Nephron progenitor cell (in vitro differentiated cells): ENCODE measurements around the gene TCF7L2.

Source experiments
- DNase-seq: peaks from one replicate; pipeline ENCODE4 v3.0.0; 2021
- H3K27ac Mint-ChIP-seq: 2 replicates; pipeline ENCODE4 v1.8.0; 2021; ENCODE audit warnings: mild to moderate bottlenecking, moderate library complexity, mixed read lengths
- H3K27me3 Mint-ChIP-seq: 2 replicates; pipeline ENCODE4 v1.8.0; 2021; ENCODE audit warnings: mild to moderate bottlenecking, low read depth, mixed read lengths; ENCODE audit not compliant: poor library complexity
- H3K36me3 Mint-ChIP-seq: 2 replicates; pipeline ENCODE4 v1.8.0; 2021; ENCODE audit warnings: low read depth, mixed read lengths
- H3K4me1 Mint-ChIP-seq: 2 replicates; pipeline ENCODE4 v1.8.0; 2021; ENCODE audit warnings: mixed read lengths
- H3K4me3 Mint-ChIP-seq: 2 replicates; pipeline ENCODE4 v1.8.0; 2021; ENCODE audit warnings: mild to moderate bottlenecking, moderate library complexity, mixed read lengths
- H3K9me3 Mint-ChIP-seq: 2 replicates; pipeline ENCODE4 v1.8.0; 2021; ENCODE audit warnings: mild to moderate bottlenecking, moderate library complexity, mixed read lengths
- CTCF ChIP-seq: fragments of 200-600 bp; sonication (generic); IDR thresholded peaks from 2 replicates; pipeline ENCODE4 v1.5.0; 2021; ENCODE audit warnings: antibody characterized with exemption

TCF7L2 gene

GRCh38 chr10:113003052-113003451 lies 53.0 kb downstream of the TCF7L2 start:
- Mint-ChIP-seq H3K27ac (no peak overlapping the region), H3K4me1 (peaks cover 85% of the 10 kb centered on the region)
- TF ChIP-seq CTCF = no peak

GRCh38 chr10:113004069-113004618 lies 54.1 kb downstream of the TCF7L2 start:
- TF ChIP-seq CTCF = no peak
- Mint-ChIP-seq H3K27me3 (peaks cover 8% of the 10 kb centered on the region), H3K27ac (no peak overlapping the region), H3K4me1 (peaks cover 85% of the 10 kb centered on the region), H3K9me3 (no peaks in the 10 kb centered on the region), H3K4me3 (no peak overlapping the region), H3K36me3 (peaks cover 20% of the 10 kb centered on the region)
- no peak for DNase-seq

More at GRCh38 chr10:113003052-113003451, 53.0 kb downstream of the TCF7L2 start:
- Mint-ChIP-seq H3K36me3 (peaks cover 15% of the 10 kb centered on the region), H3K4me3 (peak overlapping the region; percentile 6), H3K27me3 (peaks cover 8% of the 10 kb centered on the region), H3K9me3 (no peaks in the 10 kb centered on the region)
- DNase-seq = no peak

DNA sequence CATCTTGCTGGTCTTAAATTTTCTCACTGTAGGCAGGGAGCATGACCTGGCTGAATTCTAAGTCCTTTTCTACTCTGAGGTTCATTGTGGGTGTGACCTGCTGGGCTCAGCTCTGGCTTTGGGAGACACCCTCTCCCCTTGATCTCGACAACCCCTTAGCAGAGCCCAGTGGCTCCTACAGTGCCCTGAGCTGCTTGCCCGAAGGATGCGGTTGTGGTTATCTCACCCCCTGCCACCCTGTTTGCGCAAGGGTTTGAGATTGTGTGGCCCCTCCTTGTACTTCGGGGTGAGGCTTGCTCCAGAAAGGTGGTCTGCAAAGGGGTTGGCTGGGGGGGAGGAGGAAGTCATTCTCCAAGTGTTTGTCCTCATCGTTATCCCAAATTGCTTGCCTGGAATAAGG lies 55.3 kb downstream of the TCF7L2 start:
- Mint-ChIP-seq H3K4me1 (peaks cover 73% of the 10 kb centered on the region), H3K4me3 (no peak overlapping the region), H3K36me3 (peaks cover 33% of the 10 kb centered on the region), H3K27ac (no peak overlapping the region), H3K27me3 (peaks cover 8% of the 10 kb centered on the region), H3K9me3 (no peaks in the 10 kb centered on the region)
- no peak for TF ChIP-seq CTCF
- no peak for DNase-seq

DNA sequence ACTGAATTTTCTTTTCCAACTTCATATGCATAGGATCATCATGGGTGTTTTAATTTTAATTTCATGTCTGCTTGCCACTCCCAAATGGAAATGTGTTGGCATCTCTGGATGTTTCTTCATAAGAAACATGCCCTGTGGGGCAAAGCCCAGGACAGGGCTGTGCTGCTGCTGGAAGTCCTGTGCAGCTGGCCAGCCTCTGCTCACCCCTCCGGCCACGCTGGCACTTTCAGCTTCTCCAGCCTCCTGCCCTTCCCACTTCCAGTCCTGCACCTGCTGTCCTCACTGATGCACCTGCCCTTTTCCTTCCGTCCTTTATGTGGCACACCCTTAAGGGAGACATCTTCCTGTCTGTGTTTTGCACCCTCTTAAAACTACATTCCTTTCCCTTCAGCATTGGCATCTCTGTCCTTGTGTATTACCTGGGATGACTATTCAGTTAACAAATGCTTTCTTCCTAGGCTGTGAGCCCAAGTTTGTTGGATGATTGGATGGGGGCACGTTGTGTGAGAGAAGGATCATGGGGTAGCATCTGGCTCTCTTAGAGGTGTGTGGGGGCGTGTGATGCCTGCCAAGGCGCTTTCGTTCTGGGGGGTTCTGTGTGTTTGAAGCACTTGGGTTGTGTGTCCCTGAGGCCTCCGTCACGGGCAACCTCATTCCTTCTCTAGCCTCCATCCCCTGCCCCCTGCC lies 56.8 kb downstream of the TCF7L2 start:
- peaks cover 5% of the 10 kb centered on the region for H3K9me3 Mint-ChIP-seq
- H3K4me3 Mint-ChIP-seq = peak overlapping the region; percentile 7
- no peak for DNase-seq
- TF ChIP-seq CTCF = no peak
- H3K27me3 Mint-ChIP-seq = peaks cover 8% of the 10 kb centered on the region
- H3K27ac Mint-ChIP-seq = no peak overlapping the region
- peaks cover 59% of the 10 kb centered on the region for H3K4me1 Mint-ChIP-seq
- peaks cover 45% of the 10 kb centered on the region for H3K36me3 Mint-ChIP-seq

- no peak overlapping the region for H3K4me3 Mint-ChIP-seq
- no peak for TF ChIP-seq CTCF
- peaks cover 8% of the 10 kb centered on the region for H3K27me3 Mint-ChIP-seq
- H3K27ac Mint-ChIP-seq = no peak overlapping the region
- peaks cover 51% of the 10 kb centered on the region for H3K36me3 Mint-ChIP-seq
- H3K4me1 Mint-ChIP-seq = peaks cover 59% of the 10 kb centered on the region
- no peak for DNase-seq
- H3K9me3 Mint-ChIP-seq = peaks cover 5% of the 10 kb centered on the region
Observed at GRCh38 chr10:113007343-113007771, 57.3 kb downstream of the TCF7L2 start.

- no peak overlapping the region for H3K4me3 Mint-ChIP-seq
- peaks cover 51% of the 10 kb centered on the region for H3K36me3 Mint-ChIP-seq
- peaks cover 5% of the 10 kb centered on the region for H3K9me3 Mint-ChIP-seq
- H3K27me3 Mint-ChIP-seq = peaks cover 8% of the 10 kb centered on the region
- no peak for DNase-seq
- TF ChIP-seq CTCF = no peak
- no peak overlapping the region for H3K27ac Mint-ChIP-seq
- peaks cover 60% of the 10 kb centered on the region for H3K4me1 Mint-ChIP-seq
Observed at GRCh38 chr10:113007821-113008220, 57.8 kb downstream of the TCF7L2 start.
